ENCODE results near the gene HOXB5.

- TF ChIP-seq CTCF (IDR thresholded peaks at IDR 0.05) (no peak), POLR2A (IDR thresholded peaks at IDR 0.05) (no peak)
These were observed 11.9 kb upstream of the HOXB5 start for GRCh38 chr17:48605409-48605919.
